Right renal cortex interstitium (tissue), 3 donors: Measurements from ENCODE around the gene ARL2. TPM values are rescaled to one million over a fixed set of nuclear protein-coding genes. Genes with fewer than 3 reads are reported as not detected.

Source experiments
- DNase-seq, 3 donors: peaks; one replicate each; pipeline ENCODE4 v3.0.0-alpha.2; 2013; ENCODE audit warnings: low read depth in 3 of 3, low spot score in 2 of 3
- polyA plus RNA-seq, 3 donors: library from polyadenylated mRNA; unstranded; fragments of 120-200 nt; gene quantifications; one replicate each; pipeline ENCODE4 v1.2.1, GENCODE V29; 2013; ENCODE audit not compliant: insufficient read length in 3 of 3

Gene ARL2
- polyA plus RNA-seq, 3 donors = 51.5 to 64.4 (median 54.5) TPM

GRCh38 chr11:65045061-65045460, 31.1 kb downstream of the ARL2 start:
- no peak for DNase-seq

- DNase-seq = no peak
These were observed 31.8 kb downstream of the ARL2 start for GRCh38 chr11:65045728-65046127.

GRCh38 chr11:65047581-65048422, 33.8 kb downstream of the ARL2 start:
- DNase-seq = no peak

- DNase-seq = no peak
These were observed 37.5 kb downstream of the ARL2 start for GRCh38 chr11:65051398-65051858.

GRCh38 chr11:65053827-65054508, 40.0 kb downstream of the ARL2 start:
- DNase-seq = no peak

DNA sequence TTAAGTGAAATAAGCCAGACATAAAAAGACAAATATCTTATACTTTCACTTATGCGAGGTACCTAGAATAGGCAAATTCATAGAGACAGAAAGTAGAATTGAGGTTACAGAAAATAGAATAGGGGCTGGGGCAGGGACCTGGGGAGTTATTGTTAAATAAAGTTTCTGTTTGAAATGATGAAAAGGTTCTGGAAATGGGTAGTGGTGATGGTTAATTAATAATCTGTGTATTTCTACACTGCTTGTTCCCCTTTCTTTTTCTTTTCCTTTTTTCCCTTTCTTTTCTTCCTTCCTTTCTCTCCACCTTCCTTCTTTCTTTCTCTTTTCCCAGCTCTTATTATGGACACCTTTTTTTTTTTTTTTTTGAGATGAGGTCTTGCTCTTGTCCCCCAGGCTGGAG, 41.6 kb downstream of the ARL2 start:
- DNase-seq = no peak

DNA sequence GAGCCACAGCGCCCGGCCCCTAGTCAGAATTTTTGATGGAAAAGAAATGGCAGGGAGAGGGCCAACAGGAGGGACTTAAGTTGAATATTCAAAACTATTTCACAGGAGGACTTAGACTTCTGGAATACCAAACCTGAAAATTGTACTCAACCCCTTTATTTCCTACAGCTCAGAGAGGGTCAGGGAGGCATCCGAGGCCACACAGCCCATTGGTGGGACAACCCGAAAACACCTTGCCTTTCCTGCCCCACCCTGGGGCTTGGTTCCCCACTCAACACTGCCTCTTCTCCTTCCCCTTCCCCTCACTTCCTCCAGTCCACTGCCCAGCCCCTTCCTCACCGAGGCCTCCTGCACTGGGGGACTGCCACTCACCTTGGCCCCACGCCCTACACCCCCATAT, 43.0 kb downstream of the ARL2 start:
- DNase-seq = no peak

DNA sequence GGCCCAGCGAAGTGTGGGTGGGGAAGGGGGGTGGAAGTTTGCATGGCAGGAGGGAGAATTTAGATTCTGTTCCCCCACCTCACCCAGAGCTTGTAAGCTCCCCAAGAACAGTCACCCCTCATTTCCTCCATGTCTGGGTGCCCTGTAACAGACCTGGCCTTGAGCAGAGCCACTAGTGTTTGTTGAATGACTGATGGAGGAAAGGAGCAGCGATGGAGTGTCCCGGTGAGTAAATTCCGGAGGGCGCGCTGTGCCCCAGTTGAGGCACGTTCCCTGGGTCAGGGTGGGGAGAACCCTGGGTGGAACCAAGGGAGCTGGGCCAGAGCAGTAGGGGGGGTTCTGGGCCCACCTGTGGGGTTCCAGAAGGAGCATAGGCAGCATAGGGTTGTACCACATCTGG, 43.6 kb downstream of the ARL2 start:
- DNase-seq = no peak

DNA sequence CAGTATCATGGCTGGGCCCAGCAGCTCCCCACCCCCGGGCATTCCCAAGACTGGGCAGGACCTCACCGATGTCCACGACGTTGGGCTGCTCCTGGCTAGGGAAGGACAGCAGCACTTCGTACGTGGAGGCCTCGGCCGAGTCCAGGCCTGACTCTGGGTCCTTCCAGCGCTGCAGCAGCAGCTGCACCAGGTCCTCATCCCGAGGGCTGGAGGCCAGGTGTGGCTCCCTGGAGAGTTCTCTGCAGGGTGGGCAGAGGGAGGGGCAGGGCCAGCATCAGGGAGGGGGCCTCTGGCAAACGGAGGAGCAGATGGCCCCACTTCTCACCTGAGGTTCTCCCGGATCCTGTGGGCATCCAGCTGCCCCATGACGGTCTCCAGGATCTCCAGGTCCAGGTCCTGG, 44.1 kb downstream of the ARL2 start:
- no peak for DNase-seq

DNA sequence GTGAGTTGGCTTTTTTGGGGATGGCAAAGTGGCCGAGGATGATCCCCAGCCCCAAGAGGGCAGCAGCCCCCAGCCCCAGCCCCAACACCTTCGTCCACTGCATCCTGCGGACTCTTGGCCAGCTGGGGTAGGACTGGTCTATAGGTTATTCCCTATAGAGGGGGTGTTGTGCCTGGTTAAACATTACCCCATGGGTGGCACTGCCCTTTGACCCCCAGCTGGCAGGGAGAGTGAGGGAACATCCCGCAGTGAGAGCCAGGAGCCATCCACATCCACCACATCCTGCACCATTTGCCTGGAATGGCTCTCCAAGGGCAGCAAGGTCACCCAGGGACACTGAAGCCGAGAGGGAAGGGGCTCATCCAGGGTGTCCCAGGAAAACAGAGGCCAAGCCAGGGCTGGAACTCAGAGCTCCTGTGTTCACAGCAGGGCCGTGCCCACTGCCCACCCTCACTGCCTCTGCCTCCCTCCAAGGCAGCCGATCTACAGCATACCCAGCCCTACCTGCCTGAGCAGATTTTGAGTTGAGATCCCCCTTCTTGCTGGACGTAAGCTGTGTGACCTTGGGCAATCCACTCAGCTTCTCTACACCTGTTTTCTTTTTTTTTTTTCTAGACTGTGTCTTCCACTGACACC, 44.6 kb downstream of the ARL2 start, which contains the start of gene NAALADL1:
TSS of gene NAALADL1 (minus strand) at position 135 of the 636 bp plus-strand sequence. CDS start at position 103, 32 bp downstream.
- DNase-seq = no peak

- no peak for DNase-seq
These were observed 45.6 kb downstream of the ARL2 start for GRCh38 chr11:65059523-65059922.

DNA sequence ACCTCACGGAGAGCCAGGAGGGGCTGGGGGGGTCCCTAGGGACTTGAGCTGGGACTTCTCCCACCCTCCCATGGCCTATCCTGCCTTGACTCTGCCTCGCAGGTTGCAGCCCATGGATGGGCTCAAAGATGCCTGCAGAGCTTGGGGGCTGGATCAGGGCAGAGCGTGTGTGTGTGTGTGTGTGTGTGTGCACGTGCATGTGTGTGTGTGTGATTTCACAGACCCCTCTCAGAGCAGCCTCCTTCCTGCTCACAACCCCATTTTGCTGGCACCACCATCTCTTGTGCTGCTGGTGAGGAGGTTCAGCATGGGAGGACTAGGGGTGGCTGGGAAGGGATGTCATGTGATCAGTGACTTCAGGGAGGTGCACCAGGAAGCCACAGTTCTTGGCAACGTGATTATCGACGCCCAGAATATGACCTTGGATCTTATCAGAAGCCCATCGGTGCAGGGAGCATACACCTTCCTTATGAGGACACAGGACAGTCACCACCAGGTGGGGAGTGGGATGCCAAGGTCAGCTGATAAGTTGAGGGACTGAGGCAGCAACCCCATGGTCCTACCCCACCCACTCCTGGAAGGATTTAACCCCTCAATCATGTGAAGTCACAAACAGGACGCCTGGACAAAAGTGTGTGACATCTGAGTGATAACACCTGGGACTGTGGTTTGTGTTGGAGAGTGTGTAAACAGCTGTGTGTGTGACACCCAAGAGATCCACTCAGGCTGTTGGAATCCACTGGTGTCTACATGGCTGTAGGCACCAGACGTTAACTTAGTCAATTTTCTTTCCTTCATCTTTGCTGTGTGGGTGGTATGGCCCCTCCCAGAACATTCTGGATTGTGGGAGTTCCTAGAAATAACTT, 46.2 kb downstream of the ARL2 start:
- no peak for DNase-seq

DNA sequence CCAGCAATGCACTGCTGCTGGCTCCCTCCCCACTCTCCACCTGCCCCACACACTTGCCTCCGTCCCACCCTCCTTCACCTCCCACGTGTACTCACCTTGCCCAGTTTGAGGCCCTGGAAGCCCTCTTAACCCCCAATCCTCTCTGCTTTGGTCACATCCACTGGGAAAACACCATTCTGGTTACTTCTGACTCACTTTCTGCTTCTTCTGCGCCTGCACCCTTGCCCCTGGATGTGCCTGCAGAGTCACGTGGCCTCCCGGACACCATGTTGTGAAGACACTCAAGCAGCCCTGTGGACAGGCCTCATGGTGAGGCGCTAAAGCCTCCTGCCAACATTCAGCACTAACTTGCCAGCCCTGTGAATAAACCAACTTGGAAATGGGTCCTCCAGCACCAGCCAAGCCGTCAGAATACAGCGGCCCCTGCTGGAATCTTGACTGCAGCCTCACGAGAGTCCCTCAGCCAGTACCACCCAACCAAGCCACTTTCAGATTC, 47.0 kb downstream of the ARL2 start:
- DNase-seq = no peak

DNA sequence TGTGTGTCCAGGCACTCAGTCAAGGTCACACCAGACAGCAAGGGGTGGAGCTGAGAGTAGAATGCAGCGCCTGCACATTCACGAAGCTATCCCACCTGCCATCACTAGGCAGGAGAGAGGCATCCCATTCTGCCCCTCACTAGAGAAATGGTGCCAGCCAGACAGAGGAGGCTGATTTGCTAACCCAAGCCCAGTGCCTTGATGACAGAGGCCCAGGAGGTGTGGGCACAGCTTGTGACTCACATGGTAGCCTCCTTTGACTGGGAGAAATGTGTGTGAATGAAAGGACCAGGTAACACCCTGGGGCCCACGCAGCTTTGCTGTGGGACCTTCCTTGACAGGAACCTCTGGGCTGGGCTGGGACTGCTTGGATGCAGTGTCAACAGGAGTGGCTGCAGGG, 49.6 kb downstream of the ARL2 start:
- no peak for DNase-seq

DNA sequence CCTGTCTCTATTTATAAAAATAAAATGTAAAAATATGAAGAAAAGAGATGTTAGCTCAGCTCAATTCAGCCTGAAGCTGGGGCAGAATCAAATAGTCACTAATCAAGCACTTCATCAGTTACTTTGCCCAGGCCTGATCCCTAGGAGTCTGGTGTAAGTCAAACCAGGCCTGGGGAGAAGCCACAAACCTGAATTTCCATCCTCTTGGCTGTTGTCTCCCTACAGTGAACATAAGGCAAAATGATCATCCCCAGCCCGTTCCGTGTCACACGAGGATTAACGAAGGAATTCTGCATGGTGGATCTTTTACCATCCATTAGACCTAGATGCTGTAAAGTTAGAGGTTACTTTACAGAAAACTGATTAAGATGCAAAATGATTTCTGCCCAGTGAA, 50.9 kb downstream of the ARL2 start:
- DNase-seq = no peak

GRCh38 chr11:65065851-65066250, 51.9 kb downstream of the ARL2 start:
- DNase-seq = no peak

DNA sequence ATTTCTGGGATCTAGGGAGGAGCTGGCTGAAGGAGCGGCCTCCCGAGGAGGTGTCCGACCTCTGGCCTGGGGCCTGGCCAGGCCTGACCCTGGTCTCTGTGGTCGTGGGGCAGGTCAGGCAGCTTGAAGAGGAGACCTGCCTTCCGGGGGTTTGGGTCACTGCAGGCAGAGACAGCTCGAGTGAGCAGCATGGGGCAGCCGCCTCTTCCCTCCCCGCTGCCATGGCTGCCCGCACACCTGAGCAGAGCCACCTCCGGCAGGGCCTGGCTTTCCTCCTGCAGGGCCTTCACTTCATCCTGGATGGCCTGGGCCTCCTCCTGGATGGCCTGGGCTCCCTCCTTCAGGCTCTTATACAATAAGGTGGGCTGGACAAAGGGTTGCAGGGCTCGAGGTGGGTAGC, 52.4 kb downstream of the ARL2 start:
- no peak for DNase-seq

DNA sequence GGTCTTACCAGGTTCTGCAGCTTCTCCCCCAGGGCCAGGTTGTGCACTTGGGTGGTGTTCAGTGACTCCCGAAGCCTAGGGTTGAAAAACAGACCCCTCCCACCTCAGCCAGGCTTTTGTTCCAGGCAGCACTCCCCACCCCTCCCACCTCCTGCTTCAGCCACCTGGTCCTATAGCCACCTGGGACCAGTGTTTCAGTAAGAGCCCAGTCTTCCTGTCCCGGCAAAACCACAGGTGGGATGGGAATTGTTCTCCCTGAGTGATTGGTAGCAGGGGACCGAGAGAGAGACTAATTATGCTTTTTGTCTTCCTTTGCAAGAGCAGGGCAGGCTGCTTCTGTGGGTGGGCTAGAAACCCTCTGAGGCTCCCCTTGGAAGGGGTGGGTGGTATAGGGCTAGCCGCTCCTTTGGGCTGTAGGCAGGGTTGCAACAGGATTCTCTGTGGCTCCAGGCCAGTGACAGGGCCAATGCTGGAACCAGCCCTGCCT, 52.9 kb downstream of the ARL2 start:
- DNase-seq = no peak

DNA sequence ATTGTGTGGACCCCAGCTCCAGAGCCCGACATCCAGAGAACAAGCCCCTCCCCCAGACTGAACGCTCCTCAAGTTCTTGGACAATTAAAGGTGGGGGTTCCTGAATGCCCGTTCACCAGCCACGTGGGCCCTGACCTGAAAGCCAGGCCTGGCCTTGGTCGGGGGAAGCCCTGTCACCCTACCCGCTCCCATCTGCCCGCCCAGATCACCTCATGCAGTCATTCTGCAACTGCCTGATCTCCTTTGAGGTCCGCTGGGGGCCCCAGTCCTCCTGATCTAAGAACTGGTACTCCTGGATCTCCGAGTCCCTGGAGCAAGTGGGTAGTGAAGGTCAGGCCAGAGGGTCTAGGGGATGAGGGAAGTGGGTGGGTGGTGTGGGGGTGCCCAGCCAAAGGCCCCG, 53.5 kb downstream of the ARL2 start:
- no peak for DNase-seq

- no peak for DNase-seq
These were observed 55.3 kb downstream of the ARL2 start for GRCh38 chr11:65069217-65069616.
